MV-4-11 (cell line): ENCODE measurements around the gene GCNT4.
A peak's percentile ranks its signal among the peaks of the same experiment; 100 is the strongest.

Experiments
- DNase-seq: peaks from one replicate; lab custom pipeline; 2025; lab: John Stamatoyannopoulos, UW

GCNT4 gene

DNA sequence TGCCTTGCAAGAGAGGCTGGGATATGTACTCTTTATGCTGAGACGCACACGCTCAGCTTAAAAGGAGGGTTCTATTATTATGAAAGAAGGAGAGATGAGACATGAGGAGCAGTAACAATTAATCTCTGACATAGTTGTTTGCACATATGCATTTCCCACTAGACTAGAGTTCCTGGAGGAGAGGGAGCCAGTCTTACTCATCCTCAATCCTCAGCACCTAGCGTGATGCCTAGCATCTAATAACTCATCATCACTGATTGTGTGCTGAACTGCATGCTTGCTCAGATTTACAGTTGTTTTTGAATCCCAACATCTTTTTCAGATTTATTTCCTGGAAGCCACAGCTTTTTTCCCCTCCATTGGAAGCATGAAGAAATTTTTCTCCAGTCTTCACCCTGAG lies 35.5 kb downstream of the GCNT4 start:
- no peak for DNase-seq

DNA sequence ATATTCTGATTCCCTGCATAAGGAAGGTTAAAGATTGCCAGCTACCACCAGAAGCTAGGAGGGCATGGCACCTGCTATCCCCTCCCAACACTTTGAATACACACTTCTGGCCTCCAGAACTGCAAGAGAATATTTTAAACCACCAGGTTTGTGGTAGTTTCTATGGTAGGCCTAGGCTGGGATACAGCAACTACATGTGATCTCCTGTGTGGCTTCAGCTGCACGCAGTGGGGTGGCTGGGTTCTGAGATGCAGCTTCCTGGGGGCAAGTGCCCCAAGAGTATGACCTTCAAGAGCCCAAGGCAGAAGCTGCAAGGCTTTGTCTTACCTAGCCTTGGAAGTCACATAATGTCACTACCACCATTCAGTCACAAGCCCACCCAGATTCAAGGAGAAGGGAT lies 39.6 kb downstream of the GCNT4 start:
- no peak for DNase-seq

GRCh38 chr5:75010838-75011237 lies 41.5 kb downstream of the GCNT4 start:
- no peak for DNase-seq

GRCh38 chr5:75009556-75010345 lies 42.6 kb downstream of the GCNT4 start:
- peak; percentile 3 for DNase-seq

DNA sequence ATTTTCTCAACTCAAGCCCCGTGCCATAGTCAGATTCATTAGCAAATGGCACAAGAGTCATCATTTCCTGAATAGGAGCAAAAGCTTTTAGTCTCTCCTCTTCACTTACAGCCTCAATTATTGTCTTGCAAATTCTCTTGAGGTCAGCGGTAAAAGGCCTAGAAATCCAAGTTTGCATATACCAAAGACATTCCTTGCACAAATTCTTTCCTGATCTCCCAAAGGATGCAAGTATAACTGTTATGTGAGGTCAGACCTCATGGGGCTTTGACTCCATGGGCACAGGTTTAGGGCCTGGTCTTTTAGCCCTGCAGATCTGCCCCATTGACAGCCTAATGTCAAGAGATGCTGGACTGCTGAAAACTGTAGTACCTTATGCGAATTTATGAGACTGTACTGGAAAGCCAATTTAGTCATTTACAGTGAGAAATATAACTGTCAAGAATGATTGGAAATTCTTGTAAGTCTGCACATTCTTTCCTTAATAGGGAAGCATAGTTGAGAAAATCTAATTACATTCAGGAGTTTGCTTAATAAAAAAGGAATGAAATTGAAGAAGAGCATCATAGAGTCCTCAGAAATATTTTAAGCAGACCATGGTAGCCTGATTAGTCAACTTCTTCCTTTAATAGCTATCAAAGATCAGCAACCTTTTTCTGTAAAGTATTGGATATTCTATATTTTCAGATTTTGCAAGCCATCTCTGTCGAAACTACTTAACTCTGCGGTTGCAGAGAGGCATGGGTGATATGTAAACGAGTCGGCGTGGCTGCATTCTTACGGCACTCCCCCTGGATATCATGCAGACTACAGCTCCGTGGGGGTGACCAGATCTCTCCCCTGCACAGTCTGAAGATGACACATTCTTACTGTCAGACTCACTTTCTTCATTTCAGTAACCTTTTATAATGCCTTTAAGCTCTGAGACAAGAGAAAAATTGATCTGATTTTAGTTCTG lies 45.2 kb downstream of the GCNT4 start:
- no peak for DNase-seq

DNA sequence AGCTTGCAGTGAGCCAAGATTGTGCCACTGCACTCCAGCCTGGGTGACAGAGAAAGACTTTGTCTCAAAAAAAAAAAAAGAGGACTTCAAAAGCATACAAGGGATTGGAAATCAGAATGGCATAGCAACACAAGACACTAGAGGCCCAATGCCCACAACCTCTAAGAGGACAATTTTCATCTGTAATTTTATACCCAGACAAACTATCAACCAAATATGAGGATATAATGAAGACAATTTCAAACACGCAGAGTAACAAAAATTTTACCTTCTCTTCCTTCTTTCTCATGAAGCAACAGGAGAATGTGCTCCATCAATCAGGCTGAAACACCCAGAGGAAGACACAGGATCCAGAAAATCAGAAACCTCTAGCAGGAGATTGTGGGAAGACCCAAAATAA lies 46.8 kb downstream of the GCNT4 start:
- no peak for DNase-seq
